GM23248 (cell line): ENCODE measurements around the gene NELFB. TPM values are rescaled to one million over a fixed set of nuclear protein-coding genes. Genes with fewer than 3 reads are reported as not detected.

Experiments
- DNase-seq: peaks from one replicate; pipeline ENCODE4 v3.0.0-alpha.2; 2015
- H2AFZ ChIP-seq: fragments of 200-600 bp; sonication (generic); 2 replicates; pipeline ENCODE4 v1.6.1; 2016; ENCODE audit warnings: antibody characterized with exemption
- H3F3A ChIP-seq: fragments of 200-600 bp; sonication (generic); 2 replicates; pipeline ENCODE4 v1.6.1; 2016; ENCODE audit warnings: mild to moderate bottlenecking, antibody characterized with exemption, mixed run types; ENCODE audit not compliant: insufficient read depth
- H3K27ac ChIP-seq: fragments of 200-600 bp; sonication (generic); 2 replicates; pipeline ENCODE4 v1.5.1; 2016; ENCODE audit warnings: mild to moderate bottlenecking
- H3K27me3 ChIP-seq: fragments of 200-600 bp; sonication (generic); replicated peaks from 2 replicates; pipeline ENCODE4 v1.6.1; 2016; ENCODE audit warnings: mild to moderate bottlenecking; ENCODE audit not compliant: insufficient read depth
- H3K36me3 ChIP-seq: fragments of 200-600 bp; sonication (generic); 2 replicates; pipeline ENCODE4 v1.6.1; 2016; ENCODE audit warnings: low read depth, mild to moderate bottlenecking
- H3K4me1 ChIP-seq: fragments of 200-600 bp; sonication (generic); 2 replicates; pipeline ENCODE4 v1.6.1; 2016; ENCODE audit warnings: mild to moderate bottlenecking; ENCODE audit not compliant: insufficient read depth
- H3K4me2 ChIP-seq: fragments of 200-600 bp; sonication (generic); one replicate; pipeline ENCODE4 v1.6.1; 2016; ENCODE audit warnings: mild to moderate bottlenecking; ENCODE audit not compliant: unreplicated experiment
- H3K4me3 ChIP-seq: fragments of 200-600 bp; sonication (generic); 2 replicates; pipeline ENCODE4 v1.5.1; 2016; ENCODE audit warnings: mild to moderate bottlenecking
- H3K79me2 ChIP-seq: fragments of 200-600 bp; sonication (generic); 2 replicates; pipeline ENCODE4 v1.6.1; 2016; ENCODE audit warnings: mild to moderate bottlenecking; ENCODE audit not compliant: insufficient read depth
- H3K9ac ChIP-seq: fragments of 200-600 bp; sonication (generic); 2 replicates; pipeline ENCODE4 v1.6.1; 2016; ENCODE audit warnings: mild to moderate bottlenecking
- H3K9me2 ChIP-seq: fragments of 200-600 bp; sonication (generic); 2 replicates; pipeline ENCODE4 v1.6.1; 2016; ENCODE audit warnings: mixed run types, mild to moderate bottlenecking, moderate library complexity; ENCODE audit not compliant: insufficient read depth
- H3K9me3 ChIP-seq: fragments of 200-600 bp; sonication (generic); one replicate; pipeline ENCODE4 v1.6.1; 2017; ENCODE audit warnings: low read depth
- H4K20me1 ChIP-seq: fragments of 200-600 bp; sonication (generic); 2 replicates; pipeline ENCODE4 v1.6.0; 2016; ENCODE audit not compliant: insufficient read depth
- EZH2 ChIP-seq: fragments of 200-600 bp; sonication (generic); IDR thresholded peaks from 2 replicates; pipeline ENCODE4 v1.6.1; 2018; ENCODE audit warnings: antibody characterized with exemption, mild to moderate bottlenecking; ENCODE audit not compliant: insufficient read depth, poor library complexity, severe bottlenecking
- EZH2phosphoT487 ChIP-seq: fragments of 200-600 bp; sonication (generic); IDR thresholded peaks from 2 replicates; pipeline ENCODE4 v1.6.1; 2018; ENCODE audit warnings: antibody characterized with exemption, moderate library complexity, mild to moderate bottlenecking, low read depth; ENCODE audit not compliant: insufficient read depth
- WGBS, 2 experiments: methylation state at CpG; one replicate each; pipeline ENCODE4 v1.1.6; 2015 to 2017; ENCODE audit warnings: low lambda C conversion rate in 2 of 2, low coverage in 1 of 2; ENCODE audit errors: missing lambda C conversion rate in 2 of 2; 5-methylcytosine and 5-hydroxymethylcytosine counted together
- in situ Hi-C: fragments of 300-500 bp; cut with MboI; formaldehyde crosslinking; loops from 2 replicates; pipeline ENCODE4 v1.15.0; 2020
- polyA plus RNA-seq: library from polyadenylated mRNA; unstranded; fragments of >200 nt; fragmentation: Nextera tagmentation; extraction: Ambion mirVana; gene quantifications from 2 replicates; pipeline ENCODE4 v1.2.1, GENCODE V29; 2016
- total RNA-seq: library from RNA; depleted of rRNA; stranded (reverse); fragments of >200 nt; shearing (Covaris generic); gene quantifications from 2 replicates; pipeline ENCODE4 v1.2.3, GENCODE V29; 2014

The NELFB gene
- total and polyA plus RNA-seq, 2 experiments from 2014 or later, result 34.4 to 65.0 TPM

GRCh38 chr9:137220317-137221094 lies 34.6 kb upstream of the NELFB start:
- DNase-seq, result no peak
- Histone ChIP-seq H3K27ac (no peak overlapping the region), H3K4me1 (peaks cover 16% of the 10 kb centered on the region), H3K4me2 (no peak overlapping the region), H3K9ac (no peak overlapping the region), H3K9me3 (no peaks in the 10 kb centered on the region), H3F3A (no peaks in the 10 kb centered on the region), H4K20me1 (no peaks in the 10 kb centered on the region), H3K4me3 (no peak overlapping the region), H3K9me2 (no peaks in the 10 kb centered on the region), H2AFZ (no peak overlapping the region), H3K36me3 (no peaks in the 10 kb centered on the region), H3K79me2 (no peaks in the 10 kb centered on the region), H3K27me3 (no peaks in the 10 kb centered on the region)
- in situ Hi-C loops, result no loop called here
- WGBS, 2 experiments, result 93 to 94% methylated on average over 44 to 51 of the region's 52 CpGs
- TF ChIP-seq EZH2phosphoT487, result no peak
- TF ChIP-seq EZH2, result no peak

DNA sequence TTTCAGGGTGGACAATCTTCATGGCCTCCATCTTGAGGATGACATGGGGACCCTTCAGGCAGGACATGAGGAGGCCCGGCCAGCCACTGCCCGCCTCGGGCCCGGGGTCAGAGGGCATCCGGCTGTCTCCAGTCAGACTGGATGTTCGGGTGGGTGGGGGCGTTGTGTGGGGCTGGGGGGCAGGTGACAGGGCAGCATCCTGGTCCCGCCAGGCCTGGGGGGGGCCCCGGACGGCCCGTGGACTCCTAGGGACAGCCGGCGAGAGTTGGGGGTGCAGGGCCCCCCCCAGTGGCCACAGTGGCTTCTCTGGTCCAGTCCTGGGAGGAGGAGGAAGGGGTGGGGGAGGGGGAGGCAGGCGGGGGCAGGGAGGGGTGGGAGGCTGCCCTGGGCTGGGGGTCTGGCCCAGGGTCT lies 34.0 kb upstream of the NELFB start:
- Histone ChIP-seq H3K9me2 (no peaks in the 10 kb centered on the region), H3K4me2 (no peak overlapping the region), H3K4me1 (peaks cover 16% of the 10 kb centered on the region), H3K9ac (no peak overlapping the region), H3K4me3 (no peak overlapping the region), H3F3A (no peaks in the 10 kb centered on the region), H3K27me3 (no peaks in the 10 kb centered on the region), H3K79me2 (no peaks in the 10 kb centered on the region), H3K36me3 (no peaks in the 10 kb centered on the region), H3K9me3 (no peaks in the 10 kb centered on the region), H4K20me1 (no peaks in the 10 kb centered on the region), H2AFZ (no peak overlapping the region), H3K27ac (no peak overlapping the region)
- no peak for DNase-seq
- TF ChIP-seq EZH2phosphoT487 (no peak), EZH2 (no peak)
- in situ Hi-C loops, result no loop called here
- 82 to 100% methylated on average over 2 to 14 of the region's 14 CpGs for WGBS, 2 experiments

DNA sequence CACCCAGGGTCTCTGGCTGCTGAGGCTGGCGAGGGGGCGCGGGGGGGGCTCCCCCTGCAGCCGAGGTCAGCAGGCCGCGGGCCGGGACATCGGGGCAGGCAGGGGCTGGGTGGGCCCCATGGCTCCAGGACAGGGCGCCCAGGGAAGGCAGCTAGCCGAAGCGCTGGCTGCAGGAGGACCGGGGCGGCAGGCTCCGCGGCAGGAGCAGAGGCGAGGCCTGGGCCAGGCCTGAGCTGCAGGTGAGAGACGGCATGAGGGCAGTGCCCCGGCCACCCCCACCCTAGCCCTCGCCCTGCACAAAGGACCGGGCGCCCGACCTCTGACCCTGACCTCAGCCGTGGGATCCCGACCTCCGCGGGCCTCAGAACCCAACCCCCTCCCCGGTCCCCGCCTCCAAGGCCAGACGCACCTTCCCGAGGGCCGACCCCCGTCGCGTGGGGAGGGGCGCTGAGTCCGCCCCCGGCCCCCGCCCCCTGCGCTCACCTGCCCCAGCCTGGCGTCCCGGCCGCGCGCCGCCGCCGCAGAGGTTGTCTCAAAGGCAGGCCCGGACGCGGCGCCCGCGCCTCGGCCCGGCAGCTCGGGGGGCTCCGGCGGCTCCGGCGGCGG lies 33.5 kb upstream of the NELFB start:
- no peak overlapping the region for H3K4me2 ChIP-seq
- no peak overlapping the region for H3K4me3 ChIP-seq
- peaks cover 14% of the 10 kb centered on the region for H3K4me1 ChIP-seq
- DNase-seq, result no peak
- TF ChIP-seq EZH2phosphoT487 (no peak), EZH2 (no peak)
- no peak overlapping the region for H3K27ac ChIP-seq
- no peak overlapping the region for H2AFZ ChIP-seq
- no peaks in the 10 kb centered on the region for H3F3A ChIP-seq
- no peaks in the 10 kb centered on the region for H3K36me3 ChIP-seq
- no peaks in the 10 kb centered on the region for H3K27me3 ChIP-seq
- no peaks in the 10 kb centered on the region for H3K9me2 ChIP-seq
- no peak overlapping the region for H3K9ac ChIP-seq
- no peaks in the 10 kb centered on the region for H4K20me1 ChIP-seq
- no peaks in the 10 kb centered on the region for H3K79me2 ChIP-seq
- in situ Hi-C loops, result no loop called here
- WGBS, 2 experiments, result 12% methylated on average over 25 to 40 of the region's 61 CpGs
- H3K9me3 ChIP-seq, result no peaks in the 10 kb centered on the region

- Histone ChIP-seq H3K4me1 (peaks cover 9% of the 10 kb centered on the region), H3K9ac (peak within 1 kb of the TSS; percentile 36; the same call in 1 of the 2 replicates), H3K27ac (no peak within 1 kb of the TSS), H3K79me2 (no peaks in the 10 kb centered on the region), H3K36me3 (no peaks in the 10 kb centered on the region), H3K4me3 (peak within 1 kb of the TSS; percentile 63), H3F3A (no peaks in the 10 kb centered on the region), H2AFZ (peak within 1 kb of the TSS; percentile 39), H3K9me2 (no peaks in the 10 kb centered on the region), H3K4me2 (peak within 1 kb of the TSS; percentile 69), H3K27me3 (no peaks in the 10 kb centered on the region), H4K20me1 (no peaks in the 10 kb centered on the region), H3K9me3 (no peaks in the 10 kb centered on the region)
- in situ Hi-C loops, result no loop called here
- WGBS, 2 experiments, result 3 to 7% methylated on average over 33 to 67 of the region's 88 CpGs
- peak; percentile 47 for DNase-seq
- TF ChIP-seq EZH2phosphoT487, result no peak
Observed at GRCh38 chr9:137222190-137223077, 32.7 kb upstream of the NELFB start, which contains the start of gene RNF208. RNF208 (minus strand) TSS chr9:137222240; CDS start chr9:137221212, 1,028 bp downstream.
